Neural progenitor cell (in vitro differentiated cells): ENCODE results near the gene CROCC2. TPM values are rescaled to one million over a fixed set of nuclear protein-coding genes. Genes with fewer than 3 reads are reported as not detected.

Source experiments
- DNase-seq: peaks from one replicate; pipeline ENCODE4 v3.0.0-alpha.2; 2016; ENCODE audit warnings: low spot score
- H2AFZ ChIP-seq: fragments of 200-600 bp; sonication (generic); replicated peaks from 2 replicates; pipeline ENCODE4 v1.6.1; 2016; ENCODE audit warnings: antibody characterized with exemption
- H3F3A ChIP-seq: fragments of 200-600 bp; sonication (generic); 2 replicates; pipeline ENCODE4 v1.6.1; 2016; ENCODE audit warnings: antibody characterized with exemption, low read depth
- H3K27ac ChIP-seq: fragments of 200-600 bp; sonication (generic); 2 replicates; pipeline ENCODE4 v1.5.1; 2016; ENCODE audit warnings: mild to moderate bottlenecking
- H3K27me3 ChIP-seq: fragments of 200-600 bp; sonication (generic); 2 replicates; pipeline ENCODE4 v1.6.1; 2016; ENCODE audit warnings: mild to moderate bottlenecking, moderate library complexity
- H3K36me3 ChIP-seq: fragments of 200-600 bp; sonication (generic); 2 replicates; pipeline ENCODE4 v1.5.1; 2016
- H3K4me1 ChIP-seq: fragments of 200-600 bp; sonication (generic); 2 replicates; pipeline ENCODE4 v1.6.1; 2016; ENCODE audit warnings: mixed run types
- H3K4me2 ChIP-seq: fragments of 200-600 bp; sonication (generic); 2 replicates; pipeline ENCODE4 v1.6.1; 2016
- H3K4me3 ChIP-seq: fragments of 200-600 bp; sonication (generic); 2 replicates; pipeline ENCODE4 v1.5.1; 2016
- H3K79me2 ChIP-seq: fragments of 200-600 bp; sonication (generic); 2 replicates; pipeline ENCODE4 v1.6.1; 2016; ENCODE audit warnings: low read depth
- H3K9ac ChIP-seq: fragments of 200-600 bp; sonication (generic); 2 replicates; pipeline ENCODE4 v1.6.1; 2016
- H3K9me3 ChIP-seq: fragments of 200-600 bp; sonication (generic); 2 replicates; pipeline ENCODE4 v1.5.1; 2016; ENCODE audit warnings: low read depth
- H4K20me1 ChIP-seq: fragments of 200-600 bp; sonication (generic); 2 replicates; pipeline ENCODE4 v1.6.1; 2016; ENCODE audit warnings: low read depth
- H3K27ac Mint-ChIP-seq: 3 replicates; pipeline ENCODE4 v1.8.0; 2021; ENCODE audit warnings: mixed read lengths
- H3K27me3 Mint-ChIP-seq: 2 replicates; pipeline ENCODE4 v1.8.0; 2022; ENCODE audit warnings: low read depth, mild to moderate bottlenecking, inconsistent platforms, moderate library complexity, mixed read lengths; ENCODE audit not compliant: insufficient read depth
- H3K36me3 Mint-ChIP-seq: 3 replicates; pipeline ENCODE4 v1.8.0; 2021; ENCODE audit warnings: mixed read lengths
- H3K4me1 Mint-ChIP-seq: 3 replicates; pipeline ENCODE4 v1.8.0; 2021; ENCODE audit warnings: mixed read lengths
- H3K4me3 Mint-ChIP-seq: 3 replicates; pipeline ENCODE4 v1.8.0; 2021; ENCODE audit warnings: mild to moderate bottlenecking, moderate library complexity, mixed read lengths
- H3K9me3 Mint-ChIP-seq: 3 replicates; pipeline ENCODE4 v1.8.0; 2020; ENCODE audit warnings: mixed read lengths
- EZH2 ChIP-seq: fragments of 200-600 bp; sonication (generic); IDR thresholded peaks from 2 replicates; pipeline ENCODE4 v1.6.1; 2017; ENCODE audit warnings: antibody characterized with exemption, mild to moderate bottlenecking, moderate library complexity
- EZH2phosphoT487 ChIP-seq: fragments of 200-600 bp; sonication (generic); IDR thresholded peaks from 2 replicates; pipeline ENCODE4 v1.6.1; 2017; ENCODE audit warnings: antibody characterized with exemption
- total RNA-seq: library from RNA; depleted of rRNA; stranded (reverse); fragments of >200 nt; gene quantifications from 2 replicates; pipeline ENCODE4 v1.2.3, GENCODE V29; 2015; ENCODE audit warnings: low replicate concordance
- TF ChIP-seq, protein P1 (sequence below): fragments of 200-600 bp; sonication (generic); IDR thresholded peaks from 2 replicates; pipeline ENCODE4 v1.5.1; 2017; ENCODE audit warnings: antibody characterized with exemption, mild to moderate bottlenecking

CROCC2 gene
- total RNA-seq, 1 donor from 2014 or later, result not detected

DNA sequence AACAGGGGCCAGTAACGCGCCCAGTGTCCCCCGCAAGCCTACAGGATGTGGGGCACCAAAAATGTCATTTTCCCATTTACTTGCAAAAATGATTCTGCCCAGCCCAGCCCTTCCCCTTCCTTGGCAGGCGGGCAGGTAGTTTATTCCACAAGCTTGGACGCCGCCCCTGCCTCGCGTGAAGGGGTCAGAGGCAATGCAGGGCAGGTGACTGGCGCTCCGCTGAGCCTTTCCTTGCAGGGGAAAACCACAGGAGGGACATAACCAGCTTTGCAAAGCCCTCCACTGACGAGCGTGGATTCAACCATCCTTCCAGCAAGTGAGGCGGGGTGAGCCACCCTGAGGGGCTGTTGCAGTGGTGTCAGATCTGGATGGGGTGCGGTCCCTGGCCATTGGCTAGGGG lies 15.4 kb upstream of the CROCC2 start:
- H3K9ac ChIP-seq, result no peak overlapping the region
- TF ChIP-seq, protein P1, sequence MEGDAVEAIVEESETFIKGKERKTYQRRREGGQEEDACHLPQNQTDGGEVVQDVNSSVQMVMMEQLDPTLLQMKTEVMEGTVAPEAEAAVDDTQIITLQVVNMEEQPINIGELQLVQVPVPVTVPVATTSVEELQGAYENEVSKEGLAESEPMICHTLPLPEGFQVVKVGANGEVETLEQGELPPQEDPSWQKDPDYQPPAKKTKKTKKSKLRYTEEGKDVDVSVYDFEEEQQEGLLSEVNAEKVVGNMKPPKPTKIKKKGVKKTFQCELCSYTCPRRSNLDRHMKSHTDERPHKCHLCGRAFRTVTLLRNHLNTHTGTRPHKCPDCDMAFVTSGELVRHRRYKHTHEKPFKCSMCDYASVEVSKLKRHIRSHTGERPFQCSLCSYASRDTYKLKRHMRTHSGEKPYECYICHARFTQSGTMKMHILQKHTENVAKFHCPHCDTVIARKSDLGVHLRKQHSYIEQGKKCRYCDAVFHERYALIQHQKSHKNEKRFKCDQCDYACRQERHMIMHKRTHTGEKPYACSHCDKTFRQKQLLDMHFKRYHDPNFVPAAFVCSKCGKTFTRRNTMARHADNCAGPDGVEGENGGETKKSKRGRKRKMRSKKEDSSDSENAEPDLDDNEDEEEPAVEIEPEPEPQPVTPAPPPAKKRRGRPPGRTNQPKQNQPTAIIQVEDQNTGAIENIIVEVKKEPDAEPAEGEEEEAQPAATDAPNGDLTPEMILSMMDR, result no peak
- TF ChIP-seq EZH2 (no peak), EZH2phosphoT487 (no peak)
- no peak overlapping the region for H3K4me2 ChIP-seq
- H3K4me1 ChIP-seq, result no peaks in the 10 kb centered on the region
- Mint-ChIP-seq H3K36me3 (no peaks in the 10 kb centered on the region), H3K4me3 (no peak overlapping the region), H3K4me1 (peaks cover 4% of the 10 kb centered on the region), H3K27me3 (peaks cover 2% of the 10 kb centered on the region), H3K27ac (no peak overlapping the region), H3K9me3 (no peaks in the 10 kb centered on the region)
- H4K20me1 ChIP-seq, result no peaks in the 10 kb centered on the region
- H3K9me3 ChIP-seq, result no peaks in the 10 kb centered on the region
- no peaks in the 10 kb centered on the region for H3F3A ChIP-seq
- no peaks in the 10 kb centered on the region for H3K36me3 ChIP-seq
- no peak overlapping the region for H3K27ac ChIP-seq
- DNase-seq, result no peak
- no peak overlapping the region for H3K4me3 ChIP-seq
- H2AFZ ChIP-seq, result no peak overlapping the region
- H3K79me2 ChIP-seq, result no peaks in the 10 kb centered on the region
- no peaks in the 10 kb centered on the region for H3K27me3 ChIP-seq

DNA sequence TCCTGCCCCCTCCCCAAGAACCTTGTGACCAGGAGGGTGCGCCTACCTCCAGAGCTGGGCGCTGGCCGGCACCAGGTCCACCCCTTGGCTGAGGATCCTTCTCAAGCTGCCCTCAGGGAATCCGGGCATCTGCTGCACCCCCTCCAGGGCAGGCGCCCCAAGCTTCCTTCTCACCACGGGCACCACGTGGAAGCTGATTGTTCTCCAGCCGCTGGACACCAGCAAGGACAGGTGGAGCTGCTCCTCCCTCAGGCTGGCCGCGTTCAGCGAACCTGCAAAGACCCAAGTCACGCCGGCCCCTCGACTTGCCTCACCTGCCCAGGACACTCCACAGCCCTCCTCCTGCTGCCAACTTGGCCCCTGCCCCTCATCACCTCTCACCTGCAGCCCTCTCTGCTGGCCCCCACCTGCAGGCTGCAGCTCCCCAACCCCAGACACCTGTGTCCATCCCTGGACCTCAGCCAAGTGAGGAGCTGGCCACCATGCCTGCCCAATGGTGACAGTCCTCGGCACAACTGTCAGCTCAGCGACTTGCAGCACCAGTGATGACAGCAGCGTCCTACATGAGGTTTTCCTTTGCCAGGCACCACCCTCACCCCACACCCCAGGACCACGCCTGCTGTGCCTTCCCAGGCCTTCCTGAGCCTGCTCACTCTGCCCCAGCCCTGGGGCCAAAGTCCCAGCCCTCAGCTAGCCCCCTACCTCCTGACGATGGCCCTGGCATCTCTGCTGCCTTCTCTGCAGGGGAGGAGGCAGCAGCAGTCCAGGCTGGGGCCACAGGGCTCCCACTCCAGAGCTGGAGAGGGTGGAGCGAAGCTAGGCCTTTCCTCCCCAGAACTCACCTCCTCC lies 14.4 kb upstream of the CROCC2 start:
- Histone ChIP-seq H3K4me2 (no peak overlapping the region), H3K79me2 (no peaks in the 10 kb centered on the region), H3K27ac (no peak overlapping the region), H2AFZ (no peak overlapping the region), H3K9ac (no peak overlapping the region), H3K4me1 (no peaks in the 10 kb centered on the region), H3K9me3 (no peaks in the 10 kb centered on the region), H4K20me1 (no peaks in the 10 kb centered on the region), H3K27me3 (no peaks in the 10 kb centered on the region), H3F3A (no peaks in the 10 kb centered on the region), H3K4me3 (no peak overlapping the region), H3K36me3 (no peaks in the 10 kb centered on the region)
- no peak for DNase-seq
- H3K4me1 Mint-ChIP-seq, result peaks cover 4% of the 10 kb centered on the region
- H3K9me3 Mint-ChIP-seq, result no peaks in the 10 kb centered on the region
- no peaks in the 10 kb centered on the region for H3K36me3 Mint-ChIP-seq
- no peak overlapping the region for H3K27ac Mint-ChIP-seq
- no peaks in the 10 kb centered on the region for H3K27me3 Mint-ChIP-seq
- TF ChIP-seq, protein P1, result no peak
- TF ChIP-seq EZH2phosphoT487, result no peak
- TF ChIP-seq EZH2, result no peak
- no peak overlapping the region for H3K4me3 Mint-ChIP-seq

DNA sequence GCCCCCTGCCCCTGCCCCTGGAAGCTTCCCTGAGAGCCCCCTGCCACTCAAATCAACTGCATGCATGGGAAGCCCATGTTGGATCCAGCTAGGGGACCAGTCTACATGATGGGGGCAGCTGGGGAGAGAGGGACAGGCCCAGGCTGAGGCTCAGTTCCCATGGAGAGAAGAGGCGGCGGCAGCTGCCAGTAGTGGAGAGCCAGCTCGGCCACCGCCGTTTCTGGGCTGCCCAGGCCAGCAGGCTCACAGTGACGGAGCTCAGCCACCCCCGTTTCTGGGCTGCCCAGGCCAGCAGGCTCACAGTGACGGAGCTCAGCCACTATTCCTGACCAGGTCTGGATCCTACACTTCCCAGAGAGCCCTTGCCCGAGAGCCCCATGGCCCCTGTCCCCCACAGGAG lies 13.8 kb upstream of the CROCC2 start:
- H3K9me3 ChIP-seq, result no peaks in the 10 kb centered on the region
- no peak overlapping the region for H3K4me3 ChIP-seq
- H3K36me3 ChIP-seq, result no peaks in the 10 kb centered on the region
- Mint-ChIP-seq H3K4me1 (peaks cover 4% of the 10 kb centered on the region), H3K9me3 (no peaks in the 10 kb centered on the region), H3K27ac (no peak overlapping the region), H3K36me3 (no peaks in the 10 kb centered on the region), H3K27me3 (no peaks in the 10 kb centered on the region), H3K4me3 (no peak overlapping the region)
- no peaks in the 10 kb centered on the region for H3K4me1 ChIP-seq
- H3K4me2 ChIP-seq, result no peak overlapping the region
- no peaks in the 10 kb centered on the region for H3F3A ChIP-seq
- TF ChIP-seq EZH2phosphoT487, result no peak
- TF ChIP-seq, protein P1, result no peak
- no peak overlapping the region for H3K9ac ChIP-seq
- H3K79me2 ChIP-seq, result no peaks in the 10 kb centered on the region
- H4K20me1 ChIP-seq, result no peaks in the 10 kb centered on the region
- H3K27me3 ChIP-seq, result no peaks in the 10 kb centered on the region
- H2AFZ ChIP-seq, result no peak overlapping the region
- no peak overlapping the region for H3K27ac ChIP-seq
- DNase-seq, result no peak
